CD4-positive, alpha-beta T cell (primary cell): ENCODE data around the gene CNTROB. TPM values are rescaled to one million over a fixed set of nuclear protein-coding genes. Genes with fewer than 3 reads are reported as not detected.

Source experiments
- ATAC-seq: fragments of 200-7000 bp; cut with Tn5 transposase; one replicate; pipeline ENCODE4 v1.10.0; 2022; ENCODE audit warnings: mild to moderate bottlenecking; ENCODE audit not compliant: poor library complexity
- CTCF ChIA-PET: fragments of 350-600 bp; sonication (Branson Sonifier 250); formaldehyde crosslinking; loops from one replicate; lab custom pipeline; 2021; ENCODE audit warnings: antibody characterized with exemption, inconsistent platforms; lab: Charles Lee
- POLR2A ChIA-PET: fragments of 350-600 bp; sonication (Branson Sonifier 250); formaldehyde crosslinking; loops from one replicate; lab custom pipeline; 2021; ENCODE audit warnings: antibody characterized with exemption, inconsistent platforms; lab: Charles Lee
- DNase-seq, 14 experiments: peaks; one replicate each; pipeline ENCODE4 v3.0.0-alpha.2; 2013 to 2020; ENCODE audit warnings: mixed read lengths in 2 of 14
- H3K27ac ChIP-seq, 2 donors: one replicate each; pipeline versions ENCODE4 v1.5.1 to v1.7.0; 2013; ENCODE audit warnings: low read length in 2 of 2, low read depth in 1 of 2, mild to moderate bottlenecking in 1 of 2
- H3K27me3 ChIP-seq, 2 experiments: 1 replicate in 1 of 2; 2 replicates in 1 of 2; pipeline versions ENCODE4 v1.6.1 to v1.7.0; 2013; ENCODE audit warnings: low read length in 2 of 2, control low read depth in 1 of 2, mild to moderate bottlenecking in 1 of 2, moderate library complexity in 1 of 2; ENCODE audit not compliant: insufficient read depth in 2 of 2, control insufficient read depth in 1 of 2
- H3K36me3 ChIP-seq: one replicate; pipeline ENCODE4 v1.6.1; 2013; ENCODE audit warnings: low read length, control low read depth; ENCODE audit not compliant: insufficient read depth
- H3K4me1 ChIP-seq: one replicate; pipeline ENCODE4 v1.6.1; 2013; ENCODE audit warnings: low read length, control low read depth; ENCODE audit not compliant: insufficient read depth
- H3K4me3 ChIP-seq: one replicate; pipeline ENCODE4 v1.5.1; 2013; ENCODE audit warnings: mild to moderate bottlenecking, low read length, moderate library complexity
- H3K9me3 ChIP-seq, 2 experiments: 1 replicate in 1 of 2; 2 replicates in 1 of 2; pipeline versions ENCODE4 v1.6.1 to v1.7.0; 2013; ENCODE audit warnings: low read length in 2 of 2, mild to moderate bottlenecking in 2 of 2, control low read depth in 1 of 2, moderate library complexity in 1 of 2; ENCODE audit not compliant: control insufficient read depth in 1 of 2, insufficient read depth in 1 of 2
- H3K27ac Mint-ChIP-seq: one replicate; pipeline ENCODE4 v1.8.0; 2020; ENCODE audit warnings: mixed read lengths
- H3K27me3 Mint-ChIP-seq: one replicate; pipeline ENCODE4 v1.8.0; 2021; ENCODE audit warnings: mixed read lengths
- H3K36me3 Mint-ChIP-seq: one replicate; pipeline ENCODE4 v1.8.0; 2021; ENCODE audit warnings: low read depth, mixed read lengths
- H3K4me1 Mint-ChIP-seq: one replicate; pipeline ENCODE4 v1.8.0; 2021; ENCODE audit warnings: low read depth, mixed read lengths
- H3K4me3 Mint-ChIP-seq: one replicate; pipeline ENCODE4 v1.8.0; 2020; ENCODE audit warnings: mild to moderate bottlenecking, mixed read lengths
- H3K9me3 Mint-ChIP-seq: one replicate; pipeline ENCODE4 v1.8.0; 2020; ENCODE audit warnings: mixed read lengths
- intact Hi-C, 2 experiments: fragments of 100-400 bp; cut with DNase I in 1 of 2; cut with micrococcal nuclease in 1 of 2; formaldehyde crosslinking; loops; one replicate each; pipeline versions ENCODE4 v1.15.1 to v1.9.0; 2023 to 2025; cut with DNase I, micrococcal nuclease
- total RNA-seq, 174 experiments: library from RNA in 2 of 174; stranded (reverse) in 2 of 174; gene quantifications; one replicate each; pipeline ENCODE4 v1.2.3 and lab custom pipeline; 2021 to 2026
- TF ChIP-seq, protein P1 (sequence below): fragments of 200-600 bp; IDR thresholded peaks from one replicate; pipeline ENCODE4 v1.8.0; 2022; ENCODE audit warnings: antibody characterized with exemption, mild to moderate bottlenecking

CNTROB gene
- total RNA-seq, 2 experiments from 2014 or later = 20.6 to 21.9 TPM

DNA sequence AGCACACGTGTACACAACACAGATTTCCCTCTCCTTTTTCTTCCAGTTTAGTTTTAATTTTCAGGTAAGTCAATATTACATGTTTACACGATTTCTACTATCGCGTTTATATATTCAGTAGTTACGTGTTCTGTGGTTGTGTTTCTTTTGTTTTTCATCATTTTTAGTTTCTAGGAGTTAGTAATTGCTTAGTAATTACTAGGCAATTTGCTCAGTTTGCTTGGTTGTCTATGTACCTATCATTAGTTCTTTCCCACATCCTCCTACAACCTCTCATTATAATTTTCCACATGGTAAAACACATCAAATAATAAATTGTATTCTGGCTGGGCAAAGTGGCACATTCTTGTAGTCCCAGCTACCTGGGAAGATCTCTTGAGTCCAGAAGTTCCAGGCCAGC is 45.8 kb downstream of the CNTROB start:
- ATAC-seq = no peak

DNA sequence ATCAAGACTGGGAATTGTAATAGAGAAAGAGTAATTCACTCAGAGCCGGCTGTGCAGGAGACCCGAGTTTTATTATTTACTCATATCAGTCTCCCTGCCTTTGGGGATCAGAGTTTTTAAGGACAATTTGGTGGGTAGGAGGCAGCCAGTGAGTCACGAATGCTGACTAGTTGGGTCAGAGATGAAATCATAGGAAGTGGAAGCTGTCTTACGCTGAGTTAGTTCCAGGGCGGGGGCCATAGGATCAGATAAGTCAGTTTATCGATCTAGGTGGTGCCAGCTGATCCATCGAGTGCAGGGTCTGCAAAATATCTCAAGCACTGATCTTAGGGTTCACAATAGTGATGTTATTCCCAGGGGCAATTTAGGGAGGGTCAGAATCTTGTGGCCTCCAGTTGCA is 50.2 kb downstream of the CNTROB start:
- Histone ChIP-seq H3K27ac (no peak overlapping the region), H3K27me3 (no peaks in the 10 kb centered on the region), H3K4me3 (no peak overlapping the region), H3K9me3 (no peaks in the 10 kb centered on the region), H3K36me3 (no peaks in the 10 kb centered on the region), H3K4me1 (no peaks in the 10 kb centered on the region)
- CTCF ChIA-PET = no interaction called here
- POLR2A ChIA-PET = interaction anchor here (2.3 kb wide), 1 partner anchor 50 kb away, joined by 5 read pairs; the partner anchor contains the start of genes CNTROB and TRAPPC1
- DNase-seq = no peak
- Mint-ChIP-seq H3K36me3 (no peaks in the 10 kb centered on the region), H3K4me3 (no peak overlapping the region), H3K27me3 (peaks cover 19% of the 10 kb centered on the region), H3K4me1 (no peaks in the 10 kb centered on the region), H3K9me3 (no peaks in the 10 kb centered on the region), H3K27ac (no peak overlapping the region)
- TF ChIP-seq, protein P1, sequence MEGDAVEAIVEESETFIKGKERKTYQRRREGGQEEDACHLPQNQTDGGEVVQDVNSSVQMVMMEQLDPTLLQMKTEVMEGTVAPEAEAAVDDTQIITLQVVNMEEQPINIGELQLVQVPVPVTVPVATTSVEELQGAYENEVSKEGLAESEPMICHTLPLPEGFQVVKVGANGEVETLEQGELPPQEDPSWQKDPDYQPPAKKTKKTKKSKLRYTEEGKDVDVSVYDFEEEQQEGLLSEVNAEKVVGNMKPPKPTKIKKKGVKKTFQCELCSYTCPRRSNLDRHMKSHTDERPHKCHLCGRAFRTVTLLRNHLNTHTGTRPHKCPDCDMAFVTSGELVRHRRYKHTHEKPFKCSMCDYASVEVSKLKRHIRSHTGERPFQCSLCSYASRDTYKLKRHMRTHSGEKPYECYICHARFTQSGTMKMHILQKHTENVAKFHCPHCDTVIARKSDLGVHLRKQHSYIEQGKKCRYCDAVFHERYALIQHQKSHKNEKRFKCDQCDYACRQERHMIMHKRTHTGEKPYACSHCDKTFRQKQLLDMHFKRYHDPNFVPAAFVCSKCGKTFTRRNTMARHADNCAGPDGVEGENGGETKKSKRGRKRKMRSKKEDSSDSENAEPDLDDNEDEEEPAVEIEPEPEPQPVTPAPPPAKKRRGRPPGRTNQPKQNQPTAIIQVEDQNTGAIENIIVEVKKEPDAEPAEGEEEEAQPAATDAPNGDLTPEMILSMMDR = no peak
- intact Hi-C loops = loop anchor here in 1 of 2 experiments (10.0 kb wide), 1 partner anchor 73 kb away; no protein-coding TSS in a partner anchor
- ATAC-seq = no peak

More for the DNA sequence above, 45.8 kb downstream of the CNTROB start:
- DNase-seq = no peak
- Mint-ChIP-seq H3K36me3 (peaks cover 6% of the 10 kb centered on the region), H3K9me3 (peaks cover 10% of the 10 kb centered on the region), H3K4me1 (no peaks in the 10 kb centered on the region), H3K27ac (no peak overlapping the region), H3K4me3 (no peak overlapping the region), H3K27me3 (peaks cover 5% of the 10 kb centered on the region)
- Histone ChIP-seq H3K4me1 (no peaks in the 10 kb centered on the region), H3K9me3 (peaks cover 16 to 21% of the 10 kb centered on the region in 2 experiments), H3K36me3 (no peaks in the 10 kb centered on the region), H3K27me3 (peaks cover 0 to 3% of the 10 kb centered on the region in 2 experiments), H3K27ac (no peak overlapping the region), H3K4me3 (no peak overlapping the region)
- CTCF ChIA-PET = no interaction called here
- POLR2A ChIA-PET = no interaction called here
- TF ChIP-seq, protein P1 = no peak
- intact Hi-C loops = no loop called here

DNA sequence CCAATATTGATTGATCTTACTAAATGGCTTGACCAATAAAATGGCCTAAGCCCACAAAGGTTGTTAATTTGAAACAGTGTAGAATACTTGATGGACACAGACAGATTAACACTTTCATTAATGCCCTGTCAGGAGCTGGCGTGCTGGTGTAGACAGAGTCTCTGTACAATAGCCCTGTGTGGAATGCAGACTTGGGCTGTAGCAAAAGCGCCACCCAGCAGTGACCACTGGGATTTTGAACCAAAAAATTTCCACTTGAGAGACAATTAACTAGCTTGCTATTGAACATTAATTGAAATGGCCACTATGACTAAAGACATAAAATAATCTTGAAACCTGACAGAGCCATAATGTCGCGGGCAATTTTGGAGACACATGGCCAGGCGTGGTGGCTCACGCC is 50.7 kb downstream of the CNTROB start:
- Histone ChIP-seq H3K36me3 (no peaks in the 10 kb centered on the region), H3K27ac (no peak overlapping the region), H3K4me3 (no peak overlapping the region), H3K9me3 (no peaks in the 10 kb centered on the region), H3K4me1 (no peaks in the 10 kb centered on the region), H3K27me3 (no peaks in the 10 kb centered on the region)
- no peak for ATAC-seq
- H3K4me1 Mint-ChIP-seq = no peaks in the 10 kb centered on the region
- no peak for DNase-seq
- H3K4me3 Mint-ChIP-seq = no peak overlapping the region
- no peak overlapping the region for H3K27ac Mint-ChIP-seq
- TF ChIP-seq, protein P1 = no peak
- H3K27me3 Mint-ChIP-seq = peaks cover 19% of the 10 kb centered on the region
- H3K36me3 Mint-ChIP-seq = no peaks in the 10 kb centered on the region
- CTCF ChIA-PET = interaction anchor here (0.8 kb wide), 1 partner anchor 11 kb away, joined by 3 read pairs; no protein-coding TSS in a partner anchor
- POLR2A ChIA-PET = interaction anchor here (2.3 kb wide), 1 partner anchor 50 kb away, joined by 5 read pairs; the partner anchor contains the start of genes CNTROB and TRAPPC1
- no peaks in the 10 kb centered on the region for H3K9me3 Mint-ChIP-seq
- intact Hi-C loops = loop anchor here in 1 of 2 experiments (10.0 kb wide), 1 partner anchor 72 kb away; no protein-coding TSS in a partner anchor
